Peyer's patch (tissue), 4 donors: ENCODE data around the gene FYB2. TPM values are rescaled to one million over a fixed set of nuclear protein-coding genes. Genes with fewer than 3 reads are reported as not detected.

Experiments
- DNase-seq, 3 donors: peaks; one replicate each; pipeline ENCODE4 v3.0.0-alpha.2; 2017 to 2019
- H3K27ac ChIP-seq, 4 donors: fragments of 200-600 bp; sonication (generic); one replicate each; pipeline ENCODE4 v1.5.1; 2016 to 2019
- H3K27me3 ChIP-seq, 2 donors: fragments of 200-600 bp; sonication (generic); one replicate each; pipeline ENCODE4 v1.5.1; 2019
- H3K36me3 ChIP-seq, 3 donors: fragments of 200-600 bp; sonication (generic); one replicate each; pipeline ENCODE4 v1.5.1; 2016 to 2019
- H3K4me1 ChIP-seq, 4 donors: fragments of 200-600 bp; sonication (generic); one replicate each; pipeline ENCODE4 v1.5.1; 2016 to 2019
- H3K4me3 ChIP-seq, 4 donors: fragments of 200-600 bp; sonication (generic); 1 replicate in 3 of 4; 2 replicates in 1 of 4; pipeline ENCODE4 v1.5.1; 2016 to 2019; ENCODE audit warnings: mild to moderate bottlenecking in 1 of 4
- H3K9me3 ChIP-seq, 4 donors: fragments of 200-600 bp; sonication (generic); one replicate each; pipeline ENCODE4 v1.5.1; 2016 to 2019; ENCODE audit warnings: mild to moderate bottlenecking in 1 of 4
- POLR2A ChIP-seq, 2 donors: fragments of 450-650 bp; IDR thresholded peaks; one replicate each; pipeline ENCODE4 v1.5.1; 2017; ENCODE audit warnings: antibody characterized with exemption in 2 of 2, mild to moderate bottlenecking in 2 of 2, moderate library complexity in 2 of 2
- total RNA-seq, 4 donors: library from RNA; depleted of rRNA; stranded (reverse); fragments of >200 nt; gene quantifications; one replicate each; pipeline ENCODE4 v1.1.0, GENCODE V29; 2016
- TF ChIP-seq, protein P1 (sequence below), 6 experiments: fragments of 450-650 bp in 4 of 6; fragments of 200-600 bp in 2 of 6; sonication (generic) in 1 of 6; IDR thresholded peaks; one replicate each; pipeline ENCODE4 v1.5.1; 2017 to 2019; ENCODE audit warnings: antibody characterized with exemption in 6 of 6, mild to moderate bottlenecking in 3 of 6, moderate library complexity in 1 of 6

FYB2 gene
- total RNA-seq, 4 donors from 2014 or later: 4.1 to 10.2 (median 8.4) TPM

DNA sequence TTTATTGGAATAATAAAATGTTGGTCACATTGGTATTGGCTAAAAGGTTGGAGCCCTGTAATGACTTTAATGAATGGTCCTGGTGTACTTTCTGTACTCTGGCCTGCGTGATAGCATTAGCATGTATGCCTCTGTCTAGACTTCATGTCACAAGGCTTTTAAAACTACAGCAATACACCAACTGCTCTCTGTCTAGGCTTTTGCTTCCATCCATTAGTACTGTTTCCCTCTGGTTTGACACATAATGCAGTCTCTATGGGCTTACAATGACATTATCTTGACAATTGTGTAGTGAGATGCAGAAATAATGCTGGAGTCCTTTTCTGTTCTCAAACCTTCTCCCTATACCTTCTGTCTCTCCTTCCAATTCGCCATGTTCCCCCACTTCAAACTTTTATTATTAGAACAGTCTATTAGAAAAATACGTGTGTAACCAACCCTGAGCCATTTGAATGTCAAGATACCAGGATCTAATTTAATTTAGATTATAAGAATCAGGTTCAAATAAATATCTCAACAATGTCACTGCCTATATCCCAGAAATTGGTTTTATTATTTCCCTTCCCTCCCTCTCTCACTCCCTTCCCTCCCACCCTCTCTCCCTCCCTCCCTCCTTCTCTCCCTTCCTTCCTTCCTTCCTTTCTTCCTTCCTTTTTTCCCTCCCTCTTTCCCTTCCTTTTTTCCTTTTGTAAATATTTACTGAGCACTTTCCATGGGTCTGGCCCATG, 44.2 kb upstream of the FYB2 start:
- Histone ChIP-seq H3K27me3 (no peaks in the 10 kb centered on the region), H3K9me3 (no peaks in the 10 kb centered on the region), H3K4me3 (no peak overlapping the region), H3K36me3 (no peaks in the 10 kb centered on the region), H3K27ac (no peak overlapping the region), H3K4me1 (no peaks in the 10 kb centered on the region)
- no peak for DNase-seq
- no peak for TF ChIP-seq POLR2A (IDR thresholded peaks at IDR 0.05)
- TF ChIP-seq, protein P1, sequence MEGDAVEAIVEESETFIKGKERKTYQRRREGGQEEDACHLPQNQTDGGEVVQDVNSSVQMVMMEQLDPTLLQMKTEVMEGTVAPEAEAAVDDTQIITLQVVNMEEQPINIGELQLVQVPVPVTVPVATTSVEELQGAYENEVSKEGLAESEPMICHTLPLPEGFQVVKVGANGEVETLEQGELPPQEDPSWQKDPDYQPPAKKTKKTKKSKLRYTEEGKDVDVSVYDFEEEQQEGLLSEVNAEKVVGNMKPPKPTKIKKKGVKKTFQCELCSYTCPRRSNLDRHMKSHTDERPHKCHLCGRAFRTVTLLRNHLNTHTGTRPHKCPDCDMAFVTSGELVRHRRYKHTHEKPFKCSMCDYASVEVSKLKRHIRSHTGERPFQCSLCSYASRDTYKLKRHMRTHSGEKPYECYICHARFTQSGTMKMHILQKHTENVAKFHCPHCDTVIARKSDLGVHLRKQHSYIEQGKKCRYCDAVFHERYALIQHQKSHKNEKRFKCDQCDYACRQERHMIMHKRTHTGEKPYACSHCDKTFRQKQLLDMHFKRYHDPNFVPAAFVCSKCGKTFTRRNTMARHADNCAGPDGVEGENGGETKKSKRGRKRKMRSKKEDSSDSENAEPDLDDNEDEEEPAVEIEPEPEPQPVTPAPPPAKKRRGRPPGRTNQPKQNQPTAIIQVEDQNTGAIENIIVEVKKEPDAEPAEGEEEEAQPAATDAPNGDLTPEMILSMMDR (IDR thresholded peaks at IDR 0.05): no peak

DNA sequence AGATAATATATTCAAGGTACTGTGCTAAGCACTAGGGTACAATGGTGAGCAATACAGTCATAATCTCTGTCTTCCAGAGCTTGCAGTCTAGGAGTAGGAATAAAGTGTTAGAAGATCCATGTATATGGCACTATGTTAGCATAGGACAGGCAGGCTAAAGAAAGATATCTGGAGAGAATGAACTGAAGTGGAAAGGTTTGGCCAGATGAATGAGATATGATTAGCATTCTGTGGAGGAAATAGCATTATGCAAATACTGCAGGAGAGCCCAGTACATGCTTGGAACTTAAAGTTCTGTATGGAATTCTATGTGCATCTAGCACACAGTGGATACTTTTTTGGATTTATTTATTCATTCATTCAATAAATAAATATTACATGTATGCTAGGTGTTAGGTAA, 40.1 kb upstream of the FYB2 start:
- H3K4me1 ChIP-seq: no peaks in the 10 kb centered on the region
- no peaks in the 10 kb centered on the region for H3K27me3 ChIP-seq
- H3K36me3 ChIP-seq: no peaks in the 10 kb centered on the region
- H3K9me3 ChIP-seq: no peaks in the 10 kb centered on the region
- no peak for DNase-seq
- TF ChIP-seq, protein P1 (IDR thresholded peaks at IDR 0.05): no peak
- no peak for TF ChIP-seq POLR2A (IDR thresholded peaks at IDR 0.05)
- no peak overlapping the region for H3K4me3 ChIP-seq
- no peak overlapping the region for H3K27ac ChIP-seq

DNA sequence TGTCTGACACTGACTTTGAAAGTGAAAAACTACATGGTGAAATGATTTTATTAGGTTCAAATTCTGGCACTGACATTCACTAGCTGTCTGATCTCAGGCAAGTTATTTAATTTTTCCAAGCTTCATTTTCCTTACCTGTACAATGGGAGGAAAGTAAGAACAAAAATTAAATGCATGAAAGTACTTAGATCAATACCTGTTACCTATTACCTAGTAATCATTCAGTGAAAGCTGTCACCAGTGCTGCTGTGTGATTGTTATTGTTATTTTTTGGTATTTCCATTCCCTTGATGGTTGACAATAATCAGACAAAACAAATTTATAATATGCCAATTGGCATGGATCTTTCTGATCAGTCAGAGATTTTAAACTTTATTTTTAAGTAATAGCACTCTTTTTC, 37.0 kb upstream of the FYB2 start:
- Histone ChIP-seq H3K27me3 (no peaks in the 10 kb centered on the region), H3K36me3 (no peaks in the 10 kb centered on the region), H3K27ac (no peak overlapping the region)

DNA sequence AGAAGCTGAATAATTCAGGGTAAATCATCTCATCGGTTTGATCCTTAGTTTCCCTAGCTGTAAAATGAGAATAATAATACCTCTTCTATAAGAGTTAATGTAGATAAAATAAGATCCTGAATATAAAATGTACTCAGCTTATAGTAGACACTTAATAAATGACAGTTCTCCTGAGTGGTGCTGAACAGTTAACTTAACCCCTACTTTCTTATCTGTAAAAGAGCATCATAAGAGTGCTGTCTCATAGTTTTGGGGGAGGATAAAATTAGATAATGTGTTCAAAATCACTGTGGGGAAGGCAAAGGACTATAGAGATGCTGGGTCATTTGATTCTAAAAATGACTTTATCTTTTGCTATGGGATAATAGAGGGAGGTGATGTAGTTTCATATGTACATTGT, 36.0 kb upstream of the FYB2 start:
- Histone ChIP-seq H3K27ac (no peak overlapping the region), H3K4me3 (no peak overlapping the region), H3K4me1 (no peaks in the 10 kb centered on the region), H3K36me3 (no peaks in the 10 kb centered on the region), H3K27me3 (no peaks in the 10 kb centered on the region), H3K9me3 (no peaks in the 10 kb centered on the region)
- DNase-seq: no peak
- TF ChIP-seq, protein P1 (IDR thresholded peaks at IDR 0.05): no peak
- no peak for TF ChIP-seq POLR2A (IDR thresholded peaks at IDR 0.05)

More for the DNA sequence above, 37.0 kb upstream of the FYB2 start:
- TF ChIP-seq, protein P1 (IDR thresholded peaks at IDR 0.05): no peak
- TF ChIP-seq POLR2A (IDR thresholded peaks at IDR 0.05): no peak
- Histone ChIP-seq H3K9me3 (no peaks in the 10 kb centered on the region), H3K4me3 (no peak overlapping the region), H3K4me1 (no peaks in the 10 kb centered on the region)
- DNase-seq: no peak

DNA sequence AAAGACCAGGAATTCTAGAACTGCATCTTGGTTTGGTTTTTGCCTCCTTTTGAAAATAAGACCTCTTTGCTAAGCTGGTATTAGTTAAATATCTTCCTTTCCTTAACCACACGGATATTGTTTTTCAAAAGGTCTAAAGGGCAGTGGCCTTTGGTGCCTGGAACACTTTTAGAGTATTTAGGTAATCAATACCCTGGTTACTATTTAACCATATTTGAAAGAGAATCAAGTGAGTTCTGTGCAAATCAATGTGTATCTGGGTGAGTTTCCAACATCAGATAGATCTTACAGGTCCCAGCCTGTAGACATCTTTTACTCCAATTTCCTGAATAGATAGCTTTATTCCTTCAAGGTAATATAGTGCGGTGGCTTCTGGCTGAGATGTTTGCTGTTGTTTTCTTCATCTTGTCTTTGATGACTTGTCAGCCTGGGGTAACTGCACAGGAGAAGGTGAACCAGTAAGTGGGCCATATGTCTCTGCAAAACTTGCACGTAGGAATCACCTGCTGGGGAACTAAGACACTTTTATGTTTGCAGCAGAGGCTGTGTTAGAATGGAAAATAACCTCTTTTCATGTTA, 35.4 kb upstream of the FYB2 start, which contains the start of gene C8A:
Gene C8A (plus strand): TSS at position 277 of the 579 bp plus-strand sequence. CDS start 105 bp downstream, at position 382.
- no peak within 1 kb of the TSS for H3K4me3 ChIP-seq
- H3K4me1 ChIP-seq: no peaks in the 10 kb centered on the region
- no peaks in the 10 kb centered on the region for H3K27me3 ChIP-seq
- no peaks in the 10 kb centered on the region for H3K36me3 ChIP-seq
- no peak for TF ChIP-seq POLR2A (IDR thresholded peaks at IDR 0.05)
- TF ChIP-seq, protein P1 (IDR thresholded peaks at IDR 0.05): no peak
- DNase-seq: no peak
- no peak within 1 kb of the TSS for H3K27ac ChIP-seq
- H3K9me3 ChIP-seq: no peaks in the 10 kb centered on the region
